Endothelial cell of umbilical vein (primary cell): ENCODE results near the gene SFI1. TPM values are rescaled to one million over a fixed set of nuclear protein-coding genes. Genes with fewer than 3 reads are reported as not detected.

Source experiments
- BruUV-seq: library from RNA; stranded (reverse); fragments of 400-500 nt; replicated peaks from 2 replicates; lab custom pipeline; 2021; lab: Mats Ljungman, UMichigan
- CTCF ChIA-PET: fragments of 300-600, 350-600 bp; sonication (Branson Sonifier 250); formaldehyde crosslinking; loops from one replicate; lab custom pipeline; 2021; ENCODE audit warnings: antibody characterized with exemption, inconsistent platforms; lab: Charles Lee
- POLR2A ChIA-PET: fragments of 300-600, 350-600 bp; sonication (Branson Sonifier 250); formaldehyde crosslinking; loops from one replicate; lab custom pipeline; 2021; ENCODE audit warnings: antibody characterized with exemption, inconsistent platforms; lab: Charles Lee
- DNase-seq: peaks from one replicate; pipeline ENCODE4 v3.0.0-alpha.2; 2011; ENCODE audit warnings: low read depth, low spot score
- FAIRE-seq: peaks from 2 replicates; lab custom pipeline; 2011; peaks lifted over from hg19 to GRCh38; lab: Jason Lieb, UNC
- H2AFZ ChIP-seq: 2 replicates; pipeline ENCODE4 v1.6.0; 2012; ENCODE audit warnings: low read depth, low read length, control low read depth, inconsistent platforms
- H3K27ac ChIP-seq: 2 replicates; pipeline ENCODE4 v1.5.1; 2011; ENCODE audit warnings: low read depth, mild to moderate bottlenecking, control low read depth, low read length, moderate library complexity; ENCODE audit not compliant: insufficient read depth
- H3K27me3 ChIP-seq, 2 experiments: 2 replicates each; pipeline versions ENCODE4 v1.6.0 to v1.6.1; 2011; ENCODE audit warnings: low read length in 2 of 2, mixed read lengths in 1 of 2; ENCODE audit not compliant: control insufficient read depth in 2 of 2, insufficient read depth in 2 of 2
- H3K36me3 ChIP-seq, 2 experiments: 2 replicates in 1 of 2; 3 replicates in 1 of 2; pipeline ENCODE4 v1.5.1; 2011; ENCODE audit warnings: low read length in 2 of 2, mild to moderate bottlenecking in 1 of 2, moderate library complexity in 1 of 2; ENCODE audit not compliant: control insufficient read depth in 2 of 2, insufficient read depth in 2 of 2; ENCODE audit errors: extremely low read depth in 1 of 2
- H3K4me1 ChIP-seq: 3 replicates; pipeline ENCODE4 v1.5.1; 2011; ENCODE audit warnings: mild to moderate bottlenecking, low read length; ENCODE audit not compliant: control insufficient read depth, insufficient read depth; ENCODE audit errors: extremely low read depth
- H3K4me2 ChIP-seq: 2 replicates; pipeline ENCODE4 v1.6.1; 2011; ENCODE audit warnings: low read length, control low read depth, mixed read lengths; ENCODE audit not compliant: insufficient read depth
- H3K4me3 ChIP-seq, 3 experiments: fragments of 200-600 bp in 1 of 3; sonication (generic), shearing (Covaris generic) in 1 of 3; replicated peaks in 1 of 3; 2 replicates each; pipeline ENCODE4 v1.5.1; 2011 to 2016; ENCODE audit warnings: control low read depth in 3 of 3, low read length in 3 of 3, mild to moderate bottlenecking in 2 of 3, inconsistent platforms in 1 of 3, low read depth in 1 of 3, moderate library complexity in 1 of 3; ENCODE audit not compliant: insufficient read depth in 1 of 3
- H3K79me2 ChIP-seq: 2 replicates; pipeline ENCODE4 v1.6.0; 2012; ENCODE audit warnings: low read length, inconsistent platforms; ENCODE audit not compliant: control insufficient read depth, insufficient read depth
- H3K9ac ChIP-seq: replicated peaks from 2 replicates; pipeline ENCODE3; 2011; ENCODE audit warnings: low read length, control low read depth; ENCODE audit not compliant: insufficient read depth; ENCODE audit errors: extremely low read depth
- H3K9me1 ChIP-seq: replicated peaks from 3 replicates; pipeline ENCODE4 v1.6.0; 2011; ENCODE audit warnings: mild to moderate bottlenecking, low read length; ENCODE audit not compliant: control insufficient read depth, insufficient read depth; ENCODE audit errors: extremely low read depth
- H3K9me3 ChIP-seq: replicated peaks from 2 replicates; pipeline ENCODE4 v1.5.1; 2012; ENCODE audit warnings: low read length, inconsistent platforms; ENCODE audit not compliant: control insufficient read depth, insufficient read depth
- H4K20me1 ChIP-seq: replicated peaks from 2 replicates; pipeline ENCODE3; 2011; ENCODE audit warnings: mild to moderate bottlenecking, low read length; ENCODE audit not compliant: control insufficient read depth, insufficient read depth; ENCODE audit errors: extremely low read depth
- CTCF ChIP-seq, 2 donors: IDR thresholded peaks; 1 replicate in 1 of 2; 2 replicates in 1 of 2; pipeline ENCODE4 v1.5.1; 2011; ENCODE audit warnings: low read length in 2 of 2, mild to moderate bottlenecking in 2 of 2, moderate library complexity in 2 of 2, control low read depth in 1 of 2, inconsistent platforms in 1 of 2, low read depth in 1 of 2; ENCODE audit not compliant: insufficient read depth in 1 of 2; ENCODE audit errors: extremely low read depth in 1 of 2
- EZH2 ChIP-seq: IDR thresholded peaks from 2 replicates; pipeline ENCODE4 v1.6.1; 2012; ENCODE audit warnings: borderline replicate concordance, low read depth, mild to moderate bottlenecking, moderate library complexity, low read length, inconsistent platforms; ENCODE audit not compliant: severe bottlenecking
- FOS ChIP-seq: IDR thresholded peaks from 2 replicates; pipeline ENCODE4 v1.6.1; 2011; ENCODE audit warnings: mild to moderate bottlenecking, low read length, moderate library complexity, borderline replicate concordance; ENCODE audit not compliant: insufficient read depth
- GATA2 ChIP-seq: IDR thresholded peaks from 2 replicates; pipeline ENCODE4 v1.7.0; 2011; ENCODE audit warnings: low read depth, mild to moderate bottlenecking, moderate library complexity, mixed read lengths, low read length; ENCODE audit not compliant: insufficient read length, insufficient read depth
- JUN ChIP-seq: IDR thresholded peaks from 2 replicates; pipeline ENCODE4 v1.6.1; 2011; ENCODE audit warnings: borderline replicate concordance, low read depth; ENCODE audit not compliant: insufficient read length, insufficient read depth
- MAX ChIP-seq: IDR thresholded peaks from 2 replicates; pipeline ENCODE4 v1.6.1; 2011; ENCODE audit not compliant: insufficient read depth, insufficient read length
- MYC ChIP-seq: IDR thresholded peaks from one replicate; pipeline ENCODE4 v1.6.1; 2011; ENCODE audit warnings: mild to moderate bottlenecking, low read depth, low read length
- POLR2A ChIP-seq: IDR thresholded peaks from 2 replicates; pipeline ENCODE4 v1.6.1; 2012; ENCODE audit warnings: low read depth, mild to moderate bottlenecking, control low read depth, low read length
- POLR2AphosphoS5 ChIP-seq: IDR thresholded peaks from 2 replicates; pipeline ENCODE4 v1.6.1; 2012; ENCODE audit warnings: low read depth, mild to moderate bottlenecking, control low read depth, low read length, moderate library complexity; ENCODE audit not compliant: insufficient read depth
- dilution Hi-C: fragments of 300-500 bp; cut with MboI; formaldehyde crosslinking; loops from one replicate; pipeline ENCODE4 v1.15.0; 2019; ENCODE audit warnings: low sequenced_read_pairs; ENCODE audit not compliant: extremely low pct_ligation_motif_present
- intact Hi-C: fragments of 100-400 bp; cut with micrococcal nuclease; formaldehyde crosslinking; loops from one replicate; pipeline ENCODE4 v1.10.0; 2022
- polyA plus RNA-seq, 4 experiments: library from polyadenylated mRNA; depleted of rRNA in 3 of 4; stranded (reverse) in 3 of 4; unstranded in 1 of 4; fragments of >200 nt; gene quantifications; 2 replicates each; pipeline versions ENCODE4 v1.2.1 to v1.2.3, GENCODE V29; 2011 to 2012; ENCODE audit warnings: missing spikeins in 1 of 4
- total RNA-seq: library from RNA; stranded (reverse); gene quantifications from 2 replicates; pipeline ENCODE4 v1.2.3, GENCODE V29; 2021

The SFI1 gene
- total and polyA plus RNA-seq, 2 donors (not counting 3 experiments of a cell fraction or from before 2014, with no cell fraction given), result 12.5 to 46.4 TPM

GRCh38 chr22:31574055-31574670 lies 77.8 kb downstream of the SFI1 start:
- dilution Hi-C loops (no loop called here), intact Hi-C loops (no loop called here)
- H3K27ac ChIP-seq, result no peak overlapping the region
- FAIRE-seq, result no peak
- H2AFZ ChIP-seq, result no peak overlapping the region
- H3K9me3 ChIP-seq, result no peaks in the 10 kb centered on the region
- BruUV-seq, result no TSS peak
- H4K20me1 ChIP-seq, result no peaks in the 10 kb centered on the region
- no peak overlapping the region for H3K9ac ChIP-seq
- no peaks in the 10 kb centered on the region for H3K79me2 ChIP-seq
- H3K4me3 ChIP-seq, result no peak overlapping the region
- no peak overlapping the region for H3K4me2 ChIP-seq
- no peak for DNase-seq
- no peaks in the 10 kb centered on the region for H3K4me1 ChIP-seq
- no peaks in the 10 kb centered on the region for H3K9me1 ChIP-seq
- no peak for TF ChIP-seq CTCF (IDR thresholded peaks at IDR 0.05; ENCODE audit: extremely low read depth in 1 of 2, insufficient read depth in 1 of 2, low read depth in 1 of 2, low read length in 2 of 2)
- TF ChIP-seq EZH2, result no peak
- TF ChIP-seq GATA2, result no peak
- TF ChIP-seq MYC, result no peak
- no peak for TF ChIP-seq POLR2A
- no peak for TF ChIP-seq FOS
- TF ChIP-seq MAX, result no peak
- TF ChIP-seq POLR2AphosphoS5, result no peak
- no peak for TF ChIP-seq JUN
- peaks cover 2 to 8% of the 10 kb centered on the region in 2 experiments for H3K36me3 ChIP-seq
- no peaks in the 10 kb centered on the region for H3K27me3 ChIP-seq
- POLR2A ChIA-PET, result no interaction called here
- CTCF ChIA-PET, result interaction anchor here (1.1 kb wide), 1 partner anchor 17 kb away, joined by 3 read pairs; no protein-coding TSS in a partner anchor
